Hematopoietic multipotent progenitor cell treated with erythropoietin and hydrocortisone succinate and interleukin-3 and kit ligand, for 4 days (in vitro differentiated cells): Measurements from ENCODE around the gene SIVA1.

Experiments
- DNase-seq: peaks from one replicate; pipeline ENCODE4 v3.0.0-alpha.2; 2015

The SIVA1 gene, protein sequence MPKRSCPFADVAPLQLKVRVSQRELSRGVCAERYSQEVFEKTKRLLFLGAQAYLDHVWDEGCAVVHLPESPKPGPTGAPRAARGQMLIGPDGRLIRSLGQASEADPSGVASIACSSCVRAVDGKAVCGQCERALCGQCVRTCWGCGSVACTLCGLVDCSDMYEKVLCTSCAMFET

DNA sequence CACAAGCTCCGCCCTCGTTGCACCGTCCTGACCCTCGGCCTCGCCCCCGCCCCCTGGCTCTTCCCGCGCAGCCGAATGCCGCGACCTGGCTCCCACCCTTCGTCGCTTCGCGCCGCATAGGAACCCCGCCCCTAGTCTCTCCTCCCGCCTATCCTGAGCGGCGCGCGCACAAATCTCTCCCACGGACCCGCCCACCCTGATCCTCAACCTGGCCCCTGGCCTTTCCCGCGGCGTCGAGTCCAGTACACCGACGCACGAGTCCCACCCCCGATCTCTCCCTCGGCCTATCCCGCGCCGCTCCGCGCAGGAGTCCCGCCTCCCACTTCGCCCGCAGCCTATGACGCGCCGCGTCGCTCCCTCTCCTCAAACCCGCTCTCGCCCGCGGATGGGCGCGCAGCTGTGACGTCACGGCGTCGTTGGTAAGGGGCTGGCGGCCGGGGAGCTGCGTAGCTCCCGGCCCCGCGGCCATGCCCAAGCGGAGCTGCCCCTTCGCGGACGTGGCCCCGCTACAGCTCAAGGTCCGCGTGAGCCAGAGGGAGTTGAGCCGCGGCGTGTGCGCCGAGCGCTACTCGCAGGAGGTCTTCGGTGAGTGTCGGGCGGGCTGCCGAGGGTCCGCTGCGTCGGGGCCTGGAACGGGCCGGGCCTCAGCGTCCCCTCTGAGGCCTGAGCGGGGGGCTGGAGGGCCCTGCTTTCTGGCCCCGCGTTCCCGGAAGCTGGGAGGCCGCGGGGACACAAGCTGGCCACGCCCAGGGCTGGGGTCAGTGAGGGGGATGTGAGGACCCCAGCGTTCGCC is at the start of gene SIVA1:
Gene SIVA1, plus strand, starts transcription at position 413 of the 793 bp plus-strand sequence. Its CDS starts 55 bp downstream, at position 468.
- DNase-seq: peak; percentile 100

GRCh38 chr14:104703269-104703668 is 49.7 kb upstream of the SIVA1 start:
- DNase-seq: no peak

DNA sequence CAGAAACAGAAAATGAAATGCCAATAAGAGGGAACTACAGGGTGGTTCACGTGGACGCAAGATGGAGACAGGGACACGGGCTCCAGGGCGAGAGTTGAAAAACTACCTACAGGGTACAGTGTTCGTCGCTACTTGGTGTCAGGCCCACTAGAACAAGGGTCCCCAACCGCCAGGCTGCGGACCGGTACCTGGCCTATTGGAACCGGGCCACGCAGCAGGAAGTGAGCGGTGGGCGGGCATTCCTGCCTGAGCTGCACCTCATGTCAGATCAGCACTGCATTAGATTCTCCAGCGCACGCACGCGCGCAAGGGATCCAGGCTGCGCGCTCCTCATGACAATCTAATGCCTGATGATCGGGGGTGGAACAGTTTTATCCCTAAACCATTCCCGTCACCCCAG is 48.7 kb upstream of the SIVA1 start:
- no peak for DNase-seq

- DNase-seq: no peak
These were observed 47.5 kb upstream of the SIVA1 start for GRCh38 chr14:104705340-104706047.

- no peak for DNase-seq
These were observed 46.0 kb upstream of the SIVA1 start for GRCh38 chr14:104706733-104707607.

GRCh38 chr14:104707608-104708595 is 45.0 kb upstream of the SIVA1 start:
- no peak for DNase-seq

DNA sequence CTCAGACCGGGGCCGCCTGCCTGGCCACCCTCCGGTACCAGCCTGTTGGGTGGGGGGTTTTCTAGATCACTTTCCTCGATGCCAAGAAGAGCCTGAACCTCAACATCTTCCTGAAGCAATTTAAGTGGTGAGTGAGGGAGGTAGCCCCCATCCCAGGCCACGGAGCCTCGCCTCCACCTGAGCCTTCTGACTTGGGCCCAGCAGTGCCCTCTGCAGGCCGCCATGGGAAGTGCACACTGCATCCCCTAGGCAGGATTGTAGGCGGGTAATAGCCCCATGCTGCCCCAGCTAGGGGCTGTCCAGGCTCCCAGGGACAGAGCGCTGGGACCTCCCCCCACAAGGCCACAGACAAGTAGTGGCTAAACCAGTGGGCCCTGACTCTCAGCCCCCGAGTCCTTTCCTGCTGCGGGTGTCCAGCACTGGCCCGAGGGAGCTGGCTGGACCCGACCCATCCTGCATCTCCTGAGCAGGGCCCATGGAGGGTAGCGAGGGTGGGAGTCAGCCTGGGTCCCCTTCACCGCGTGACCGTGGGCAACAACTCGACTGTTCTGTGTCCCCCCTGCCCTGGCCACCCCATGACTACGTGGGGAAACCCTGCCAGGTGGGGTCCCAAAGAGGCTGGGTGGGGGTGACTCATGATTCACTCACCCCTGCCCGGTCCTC is 44.2 kb upstream of the SIVA1 start:
- DNase-seq: peak; percentile 88

DNA sequence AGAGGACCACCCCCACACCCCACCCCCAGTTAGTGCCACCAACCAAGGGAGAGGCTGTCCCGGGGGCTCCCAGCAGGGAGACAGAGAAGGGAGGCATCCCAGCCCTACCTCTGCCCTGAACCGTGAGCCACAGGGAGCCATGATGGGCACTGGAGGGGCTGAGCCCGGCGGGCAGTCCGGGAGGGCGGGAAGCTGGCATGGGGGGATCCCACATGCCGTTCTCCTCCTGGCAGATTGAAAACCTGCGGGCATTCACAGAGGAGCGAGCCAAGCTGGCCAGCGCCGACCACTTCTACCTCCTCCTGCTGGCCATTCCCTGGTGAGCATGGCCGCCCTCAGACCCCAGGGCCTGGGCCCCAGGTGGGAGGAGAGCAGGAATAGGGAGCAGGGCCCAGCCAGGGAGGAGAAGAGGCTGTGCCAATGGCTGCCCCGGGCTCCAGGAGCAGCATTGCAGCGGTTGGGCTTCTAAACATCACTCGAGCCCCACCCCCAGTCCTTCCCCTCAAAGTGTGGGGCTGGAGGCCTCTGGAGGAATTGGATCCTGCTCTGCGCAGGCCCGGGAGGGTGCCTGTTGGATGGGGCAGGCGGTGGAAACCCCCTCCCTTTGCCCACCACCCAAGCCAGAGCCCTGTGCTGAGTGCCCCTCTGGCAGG is 43.4 kb upstream of the SIVA1 start:
- DNase-seq: no peak

GRCh38 chr14:104710071-104710735 is 42.7 kb upstream of the SIVA1 start:
- DNase-seq: no peak

- DNase-seq: no peak
These were observed 39.8 kb upstream of the SIVA1 start for GRCh38 chr14:104712881-104713734.

DNA sequence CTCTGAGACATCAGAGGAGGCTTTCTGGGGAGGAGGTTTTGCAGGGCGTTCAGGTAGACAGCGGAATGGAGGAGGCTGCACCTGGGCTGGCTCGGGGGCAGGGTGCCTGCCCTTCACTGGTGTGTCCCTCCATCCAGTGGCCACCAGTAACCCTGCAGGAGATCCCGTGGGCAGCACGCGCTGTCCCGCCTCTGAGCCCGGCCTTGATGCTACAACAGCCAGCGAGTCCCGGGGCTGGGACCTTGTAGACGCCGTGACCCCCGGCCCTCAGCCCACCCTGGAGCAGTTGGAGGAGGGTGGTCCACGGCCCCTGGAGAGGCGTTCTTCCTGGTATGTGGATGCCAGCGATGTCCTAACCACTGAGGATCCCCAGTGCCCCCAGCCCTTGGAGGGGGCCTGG is 38.9 kb upstream of the SIVA1 start:
- no peak for DNase-seq

DNA sequence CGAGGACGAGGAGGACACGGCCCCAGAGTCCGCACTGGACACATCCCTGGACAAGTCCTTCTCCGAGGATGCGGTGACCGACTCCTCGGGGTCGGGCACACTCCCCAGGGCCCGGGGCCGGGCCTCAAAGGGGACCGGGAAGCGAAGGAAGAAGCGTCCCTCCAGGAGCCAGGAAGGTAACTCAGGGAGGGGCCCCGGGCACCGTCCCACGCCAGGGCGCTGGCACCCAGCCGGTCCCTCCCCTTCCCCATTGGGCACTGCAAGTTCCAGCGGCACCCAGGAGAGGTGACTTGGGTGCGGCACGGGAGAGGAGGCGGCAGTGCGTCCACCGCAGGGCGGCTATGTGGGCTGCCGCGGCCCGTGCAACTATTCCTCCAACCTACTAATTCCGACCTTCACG is 38.3 kb upstream of the SIVA1 start:
- no peak for DNase-seq

DNA sequence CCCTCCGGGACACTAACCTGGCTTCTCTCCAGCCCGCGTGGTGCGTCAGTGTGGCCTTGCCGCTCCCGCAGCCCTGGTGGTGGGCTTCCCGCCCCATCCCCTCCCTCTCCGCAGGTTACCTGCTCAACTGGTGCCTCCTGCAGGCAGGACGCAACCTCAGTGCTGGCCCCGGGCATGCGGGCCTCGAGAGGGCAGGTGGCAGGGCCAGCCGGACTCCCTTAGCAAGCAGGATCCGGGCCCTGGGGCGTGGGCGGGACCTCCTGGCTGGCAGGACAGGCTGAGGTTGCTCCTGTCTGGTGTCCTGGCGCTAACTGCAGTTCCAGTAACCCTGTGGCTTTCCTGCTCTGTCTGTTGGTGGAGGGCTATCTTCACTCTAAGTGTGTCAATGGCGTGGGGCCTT is 37.5 kb upstream of the SIVA1 start:
- no peak for DNase-seq

- DNase-seq: no peak
These were observed 37.1 kb upstream of the SIVA1 start for GRCh38 chr14:104715871-104716270.

GRCh38 chr14:104717137-104717536 is 35.8 kb upstream of the SIVA1 start:
- no peak for DNase-seq

DNA sequence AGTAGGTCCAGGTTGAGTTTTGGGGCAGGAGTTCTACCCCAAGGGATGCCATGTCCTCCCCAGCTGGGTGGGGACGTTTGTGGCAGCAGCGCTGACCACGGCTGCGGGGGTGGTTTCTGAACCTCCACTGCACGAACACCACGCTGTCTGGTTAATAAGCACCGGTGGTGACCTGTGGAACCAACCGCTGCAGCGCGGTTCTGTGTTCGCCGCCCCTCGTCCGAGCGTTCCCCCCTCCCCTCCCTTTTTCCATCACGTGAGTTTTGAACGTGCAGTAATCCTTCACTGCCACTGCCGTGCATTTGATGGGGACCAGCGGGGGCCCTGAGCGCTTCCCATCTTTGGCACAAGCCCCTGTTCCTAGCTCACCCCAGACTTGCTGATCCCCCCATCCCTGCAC is 35.3 kb upstream of the SIVA1 start:
- DNase-seq: no peak

GRCh38 chr14:104718147-104718546 is 34.8 kb upstream of the SIVA1 start:
- DNase-seq: no peak

DNA sequence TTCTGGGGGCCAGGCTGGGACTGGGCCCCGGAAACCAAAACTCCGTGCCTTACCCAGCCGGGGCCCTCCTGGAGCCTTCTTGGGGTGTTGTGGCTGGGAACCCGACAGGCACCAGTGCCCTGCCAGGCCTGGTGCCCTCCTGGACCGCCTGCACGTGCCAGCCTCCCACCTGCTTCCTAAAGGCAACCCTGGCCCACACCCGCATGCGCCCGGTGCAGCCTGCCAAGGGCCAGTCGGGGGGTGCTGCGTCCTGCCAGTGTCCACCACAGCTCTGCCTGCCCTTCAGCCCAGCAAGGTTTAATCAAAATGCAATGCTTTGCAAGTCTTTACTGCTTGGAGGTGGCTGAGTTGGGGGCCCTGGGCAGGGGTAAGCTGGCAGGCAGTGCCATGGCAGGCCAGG is 34.1 kb upstream of the SIVA1 start:
- DNase-seq: no peak

- no peak for DNase-seq
These were observed 33.6 kb upstream of the SIVA1 start for GRCh38 chr14:104719343-104719742.
